HG03469 (cell line): Measurements from ENCODE around the gene SDF2L1.
"Not testable (repeated sequence)": the region's sequence is repeated elsewhere in the genome, so short reads cannot be mapped to it uniquely, and the experiment has no call there.

Experiments
- ATAC-seq: cut with Tn5 transposase; IDR thresholded peaks from one replicate; pipeline ENCODE4 v1.9.1; 2021; ENCODE audit warnings: mild to moderate bottlenecking, moderate library complexity, moderate number of reproducible peaks; ENCODE audit not compliant: unreplicated experiment

SDF2L1 gene

GRCh38 chr22:21659864-21660525 is 17.9 kb downstream of the SDF2L1 start:
- ATAC-seq: no peak

DNA sequence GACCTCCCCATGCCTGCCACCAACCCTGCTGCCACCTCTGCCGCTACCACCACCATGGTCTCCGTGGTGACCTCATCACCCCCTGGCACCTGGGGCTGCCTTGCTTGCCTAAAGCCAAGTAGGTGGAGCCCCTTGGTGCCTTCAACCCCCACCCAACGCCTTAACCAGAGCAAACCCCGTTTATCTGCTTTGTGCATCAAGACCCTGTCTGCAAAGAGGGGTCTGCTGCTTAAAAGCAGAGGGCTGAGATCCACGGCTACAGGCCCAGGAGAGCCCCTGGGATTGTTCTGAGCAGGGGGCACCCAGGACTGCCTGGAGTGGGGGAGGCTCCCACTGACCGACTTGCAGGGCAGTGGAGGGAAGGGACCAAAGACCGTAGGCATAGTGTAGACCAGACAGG is 18.8 kb downstream of the SDF2L1 start:
- ATAC-seq: no peak

- no peak for ATAC-seq
Observed at GRCh38 chr22:21661991-21662390, 19.9 kb downstream of the SDF2L1 start.

GRCh38 chr22:21663738-21664137 is 21.6 kb downstream of the SDF2L1 start:
- no peak for ATAC-seq

GRCh38 chr22:21665047-21665851 is 23.1 kb downstream of the SDF2L1 start:
- no peak for ATAC-seq

DNA sequence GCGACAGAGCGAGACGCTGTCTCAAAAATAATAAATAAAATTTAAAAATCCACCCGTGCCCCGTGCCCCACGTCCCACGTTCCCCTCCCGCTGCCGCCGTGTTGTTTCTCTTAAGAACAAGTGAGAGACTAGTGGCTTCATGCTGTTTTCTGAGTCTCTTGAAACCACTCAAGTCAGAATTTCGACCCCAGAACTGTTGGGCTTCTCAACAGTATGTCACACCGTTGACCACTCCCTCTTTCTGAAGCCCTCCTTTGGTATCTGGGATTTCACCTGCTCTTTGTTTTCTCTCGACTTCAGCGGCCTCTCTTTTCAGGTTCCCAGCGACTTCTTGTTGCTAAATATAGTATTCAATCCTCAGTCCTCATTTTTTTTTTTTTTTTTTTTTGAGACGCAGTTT is 24.7 kb downstream of the SDF2L1 start:
- no peak for ATAC-seq

- no peak for ATAC-seq
Observed at GRCh38 chr22:21669026-21669425, 26.9 kb downstream of the SDF2L1 start.

DNA sequence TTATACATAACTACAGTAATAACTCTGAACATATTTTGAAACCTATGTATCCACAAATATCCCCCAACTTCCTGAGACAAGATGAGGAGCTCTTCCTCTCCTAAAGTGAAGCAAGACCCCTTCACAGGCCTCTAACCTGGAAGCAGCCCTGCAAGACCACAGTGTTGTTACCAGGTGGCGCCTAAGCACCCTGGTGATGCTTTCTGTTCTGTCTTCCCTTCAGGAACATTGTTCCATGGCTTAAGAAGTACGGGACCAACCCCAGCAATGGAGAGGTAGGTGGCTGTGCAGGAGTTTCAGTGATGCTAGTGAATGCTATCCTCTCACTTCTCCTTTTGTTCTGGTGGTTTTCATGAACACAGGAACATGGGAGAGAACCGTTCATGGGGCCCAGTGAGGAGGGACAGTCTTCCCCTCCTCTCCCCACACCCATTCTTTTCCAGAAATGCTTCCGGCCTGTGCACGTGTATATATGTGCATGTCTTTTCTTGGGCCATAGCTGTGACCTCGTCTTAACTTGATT is 30.1 kb downstream of the SDF2L1 start:
- no peak for ATAC-seq

DNA sequence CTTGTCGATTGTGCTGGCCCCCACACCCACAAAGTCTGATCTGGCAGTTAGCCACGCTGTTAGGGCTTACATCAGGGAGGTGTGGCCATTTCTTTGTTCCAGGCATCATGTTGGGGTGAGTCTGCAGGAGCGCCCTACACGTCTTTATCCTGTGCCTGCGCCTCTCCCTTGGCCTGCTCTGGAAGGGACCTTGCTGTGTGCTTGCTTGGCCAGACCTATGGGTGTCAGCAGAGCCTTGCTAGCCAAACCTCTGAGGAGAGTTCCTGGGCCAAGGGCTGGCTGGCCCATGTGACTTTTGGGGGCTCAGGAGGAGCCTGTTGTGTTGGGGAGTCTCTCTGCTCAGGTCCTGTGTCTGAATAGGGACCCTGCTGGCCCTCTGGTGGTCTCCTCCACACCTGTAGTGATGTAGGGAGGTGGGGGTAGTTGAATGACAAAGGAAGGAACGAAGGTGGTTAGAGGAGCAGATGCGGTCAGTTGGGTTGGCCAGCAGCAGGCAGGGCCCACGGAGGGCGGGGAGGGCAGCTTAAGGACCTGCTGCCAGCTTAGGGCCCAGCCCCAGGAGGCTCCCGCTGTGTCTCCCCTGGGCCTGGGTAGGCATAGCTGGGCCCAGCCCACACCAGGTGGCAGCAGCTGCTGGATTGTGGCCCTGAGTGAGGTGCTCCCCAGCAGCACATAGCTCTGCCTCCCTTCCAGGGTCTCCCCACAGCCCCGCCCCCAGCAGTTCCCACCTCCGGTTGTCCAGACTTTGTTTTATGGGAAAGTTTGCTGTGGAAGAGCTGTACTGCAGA is 31.6 kb downstream of the SDF2L1 start:
- no peak for ATAC-seq

GRCh38 chr22:21674638-21675245 is 32.6 kb downstream of the SDF2L1 start:
- ATAC-seq: no peak

- no peak for ATAC-seq
Observed at GRCh38 chr22:21677606-21678443, 35.7 kb downstream of the SDF2L1 start.

GRCh38 chr22:21678842-21679241 is 36.7 kb downstream of the SDF2L1 start:
- not testable (repeated sequence) for ATAC-seq

DNA sequence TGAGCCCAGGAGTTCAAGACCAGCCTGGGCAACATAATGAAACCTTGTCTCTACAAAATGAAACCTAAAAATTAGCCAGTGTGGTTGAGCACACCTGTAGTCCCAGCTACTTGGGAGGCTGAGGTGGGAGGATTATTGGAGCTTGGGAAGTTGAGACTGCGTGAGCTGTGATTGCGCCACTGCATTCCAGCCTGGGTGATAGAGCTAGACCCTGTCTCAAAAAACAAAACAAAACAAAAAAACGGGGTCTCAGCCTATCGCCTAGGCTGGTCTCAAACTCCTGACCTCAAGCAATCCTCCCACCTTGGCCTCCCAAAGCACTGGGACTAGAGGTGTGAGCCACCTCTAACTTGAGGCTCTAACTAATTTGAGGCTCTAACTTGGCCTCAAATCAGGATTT is 37.3 kb downstream of the SDF2L1 start:
- ATAC-seq: no peak

GRCh38 chr22:21680830-21681565 is 38.9 kb downstream of the SDF2L1 start:
- no peak for ATAC-seq

GRCh38 chr22:21681566-21682370 is 39.7 kb downstream of the SDF2L1 start:
- no peak for ATAC-seq

GRCh38 chr22:21682385-21683175 is 40.5 kb downstream of the SDF2L1 start:
- no peak for ATAC-seq

- ATAC-seq: no peak
Observed at GRCh38 chr22:21683401-21683811, 41.3 kb downstream of the SDF2L1 start.
